HL-60 (cell line): Measurements from ENCODE around the gene PPP1R12B.

Source experiments
- GABPA ChIP-seq: IDR thresholded peaks from 2 replicates; pipeline ENCODE4 v1.6.1; 2012; ENCODE audit warnings: low read depth
- POLR2AphosphoS5 ChIP-seq: IDR thresholded peaks from 2 replicates; pipeline ENCODE4 v1.6.1; 2012; ENCODE audit warnings: low read depth
- TF ChIP-seq, protein P1 (sequence below): IDR thresholded peaks from one replicate; pipeline ENCODE4 v1.5.1; 2011; ENCODE audit warnings: low read length, control low read depth, inconsistent platforms; ENCODE audit not compliant: insufficient read depth
- TF ChIP-seq, protein P2 (sequence below): IDR thresholded peaks from 2 replicates; pipeline ENCODE4 v1.6.1; 2012; ENCODE audit warnings: low read depth; ENCODE audit not compliant: insufficient replicate concordance

DNA sequence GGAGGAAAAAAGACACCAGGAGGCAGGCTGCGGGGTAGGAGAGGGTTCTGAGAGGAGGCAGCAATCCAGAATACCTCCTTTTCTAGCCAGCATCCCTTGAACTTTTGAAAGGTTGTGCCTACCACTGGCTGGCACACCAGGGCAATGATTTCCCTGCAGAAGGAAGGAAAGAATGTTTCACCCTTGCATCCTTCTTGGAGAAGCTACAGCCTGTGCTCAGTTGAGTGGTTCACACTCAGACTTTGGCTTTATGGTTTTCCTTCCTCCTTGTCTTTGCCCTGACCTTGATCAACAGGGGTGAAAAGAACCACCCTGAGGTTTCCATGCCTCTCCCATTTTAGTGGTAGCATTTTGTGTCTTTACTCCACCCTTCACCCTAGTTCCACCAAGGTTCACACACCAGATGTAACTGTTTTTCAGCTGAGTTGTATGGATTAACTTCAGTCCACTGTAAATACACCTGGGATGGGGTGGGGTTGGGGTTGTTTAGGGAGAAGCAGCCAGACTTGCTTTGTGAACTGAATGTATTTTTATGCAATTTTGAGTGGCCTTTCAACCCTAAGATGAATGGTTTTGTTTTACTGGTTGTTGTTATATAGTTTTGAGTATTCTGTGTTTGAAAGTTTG lies 239.5 kb downstream of the PPP1R12B start:
- TF ChIP-seq GABPA: no peak
- TF ChIP-seq, protein P1, sequence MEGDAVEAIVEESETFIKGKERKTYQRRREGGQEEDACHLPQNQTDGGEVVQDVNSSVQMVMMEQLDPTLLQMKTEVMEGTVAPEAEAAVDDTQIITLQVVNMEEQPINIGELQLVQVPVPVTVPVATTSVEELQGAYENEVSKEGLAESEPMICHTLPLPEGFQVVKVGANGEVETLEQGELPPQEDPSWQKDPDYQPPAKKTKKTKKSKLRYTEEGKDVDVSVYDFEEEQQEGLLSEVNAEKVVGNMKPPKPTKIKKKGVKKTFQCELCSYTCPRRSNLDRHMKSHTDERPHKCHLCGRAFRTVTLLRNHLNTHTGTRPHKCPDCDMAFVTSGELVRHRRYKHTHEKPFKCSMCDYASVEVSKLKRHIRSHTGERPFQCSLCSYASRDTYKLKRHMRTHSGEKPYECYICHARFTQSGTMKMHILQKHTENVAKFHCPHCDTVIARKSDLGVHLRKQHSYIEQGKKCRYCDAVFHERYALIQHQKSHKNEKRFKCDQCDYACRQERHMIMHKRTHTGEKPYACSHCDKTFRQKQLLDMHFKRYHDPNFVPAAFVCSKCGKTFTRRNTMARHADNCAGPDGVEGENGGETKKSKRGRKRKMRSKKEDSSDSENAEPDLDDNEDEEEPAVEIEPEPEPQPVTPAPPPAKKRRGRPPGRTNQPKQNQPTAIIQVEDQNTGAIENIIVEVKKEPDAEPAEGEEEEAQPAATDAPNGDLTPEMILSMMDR: no peak
- TF ChIP-seq, protein P2, sequence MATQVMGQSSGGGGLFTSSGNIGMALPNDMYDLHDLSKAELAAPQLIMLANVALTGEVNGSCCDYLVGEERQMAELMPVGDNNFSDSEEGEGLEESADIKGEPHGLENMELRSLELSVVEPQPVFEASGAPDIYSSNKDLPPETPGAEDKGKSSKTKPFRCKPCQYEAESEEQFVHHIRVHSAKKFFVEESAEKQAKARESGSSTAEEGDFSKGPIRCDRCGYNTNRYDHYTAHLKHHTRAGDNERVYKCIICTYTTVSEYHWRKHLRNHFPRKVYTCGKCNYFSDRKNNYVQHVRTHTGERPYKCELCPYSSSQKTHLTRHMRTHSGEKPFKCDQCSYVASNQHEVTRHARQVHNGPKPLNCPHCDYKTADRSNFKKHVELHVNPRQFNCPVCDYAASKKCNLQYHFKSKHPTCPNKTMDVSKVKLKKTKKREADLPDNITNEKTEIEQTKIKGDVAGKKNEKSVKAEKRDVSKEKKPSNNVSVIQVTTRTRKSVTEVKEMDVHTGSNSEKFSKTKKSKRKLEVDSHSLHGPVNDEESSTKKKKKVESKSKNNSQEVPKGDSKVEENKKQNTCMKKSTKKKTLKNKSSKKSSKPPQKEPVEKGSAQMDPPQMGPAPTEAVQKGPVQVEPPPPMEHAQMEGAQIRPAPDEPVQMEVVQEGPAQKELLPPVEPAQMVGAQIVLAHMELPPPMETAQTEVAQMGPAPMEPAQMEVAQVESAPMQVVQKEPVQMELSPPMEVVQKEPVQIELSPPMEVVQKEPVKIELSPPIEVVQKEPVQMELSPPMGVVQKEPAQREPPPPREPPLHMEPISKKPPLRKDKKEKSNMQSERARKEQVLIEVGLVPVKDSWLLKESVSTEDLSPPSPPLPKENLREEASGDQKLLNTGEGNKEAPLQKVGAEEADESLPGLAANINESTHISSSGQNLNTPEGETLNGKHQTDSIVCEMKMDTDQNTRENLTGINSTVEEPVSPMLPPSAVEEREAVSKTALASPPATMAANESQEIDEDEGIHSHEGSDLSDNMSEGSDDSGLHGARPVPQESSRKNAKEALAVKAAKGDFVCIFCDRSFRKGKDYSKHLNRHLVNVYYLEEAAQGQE: no peak
- no peak for TF ChIP-seq POLR2AphosphoS5
